GM10248 (cell line): ENCODE data around the gene NUDT8.
A peak's percentile ranks its signal among the peaks of the same experiment; 100 is the strongest.
"Not testable (repeated sequence)": the region's sequence is repeated elsewhere in the genome, so short reads cannot be mapped to it uniquely, and the experiment has no call there.

ENCODE experiments used
- CTCF ChIA-PET: fragments of 300-600 bp; sonication (Branson Sonifier 250); formaldehyde crosslinking; extraction: SDS; loops from one replicate; lab custom pipeline; 2021; ENCODE audit warnings: antibody characterized with exemption; lab: Yijun Ruan, JAX
- POLR2A ChIA-PET: fragments of 350-650 bp; sonication (Branson Sonifier 250); formaldehyde crosslinking; extraction: SDS; loops from one replicate; lab custom pipeline; 2020; ENCODE audit warnings: antibody characterized with exemption; lab: Yijun Ruan, JAX
- DNase-seq: peaks from one replicate; pipeline ENCODE4 v3.0.0; 2012; ENCODE audit errors: extremely low spot score
- TF ChIP-seq, protein P1 (sequence below): IDR thresholded peaks from 2 replicates; pipeline ENCODE4 v1.5.1; 2012; ENCODE audit warnings: mild to moderate bottlenecking, low read depth; ENCODE audit errors: extremely low read depth, missing control alignments, control extremely low read depth

The NUDT8 gene

DNA sequence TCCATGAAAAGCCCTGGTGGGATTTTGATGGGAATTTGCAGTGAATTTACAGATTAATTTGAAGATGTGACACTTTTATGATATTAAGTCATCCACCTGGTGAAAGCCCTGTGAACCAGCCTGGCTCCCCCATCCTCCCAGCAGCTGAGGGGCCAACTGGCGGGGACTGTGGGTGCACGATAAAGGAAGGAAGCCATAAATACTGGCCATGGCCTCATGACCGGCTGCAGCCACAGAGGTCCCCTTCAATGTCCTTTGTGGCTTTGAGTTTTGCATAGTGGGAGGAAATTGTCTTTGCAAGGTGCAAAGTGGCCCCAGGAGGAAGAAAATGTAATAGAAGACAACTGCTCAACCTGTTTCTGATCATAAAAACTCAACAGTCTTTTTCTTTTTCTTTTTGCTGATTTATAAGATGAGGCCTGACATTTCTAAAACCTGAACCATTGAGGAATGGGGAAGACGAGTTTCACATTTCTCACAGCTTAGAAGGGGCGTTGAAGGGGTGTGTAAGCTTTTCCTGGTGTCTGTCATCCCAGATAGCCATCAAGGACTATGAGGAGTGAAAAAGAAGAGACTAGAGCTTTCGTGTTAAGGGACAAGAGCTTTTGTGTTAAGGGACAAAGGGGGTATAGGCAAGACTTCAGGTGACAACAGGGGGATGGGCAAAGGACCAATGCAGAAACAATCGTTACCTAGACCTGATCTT, 29.3 kb downstream of the NUDT8 start:
- TF ChIP-seq, protein P1, sequence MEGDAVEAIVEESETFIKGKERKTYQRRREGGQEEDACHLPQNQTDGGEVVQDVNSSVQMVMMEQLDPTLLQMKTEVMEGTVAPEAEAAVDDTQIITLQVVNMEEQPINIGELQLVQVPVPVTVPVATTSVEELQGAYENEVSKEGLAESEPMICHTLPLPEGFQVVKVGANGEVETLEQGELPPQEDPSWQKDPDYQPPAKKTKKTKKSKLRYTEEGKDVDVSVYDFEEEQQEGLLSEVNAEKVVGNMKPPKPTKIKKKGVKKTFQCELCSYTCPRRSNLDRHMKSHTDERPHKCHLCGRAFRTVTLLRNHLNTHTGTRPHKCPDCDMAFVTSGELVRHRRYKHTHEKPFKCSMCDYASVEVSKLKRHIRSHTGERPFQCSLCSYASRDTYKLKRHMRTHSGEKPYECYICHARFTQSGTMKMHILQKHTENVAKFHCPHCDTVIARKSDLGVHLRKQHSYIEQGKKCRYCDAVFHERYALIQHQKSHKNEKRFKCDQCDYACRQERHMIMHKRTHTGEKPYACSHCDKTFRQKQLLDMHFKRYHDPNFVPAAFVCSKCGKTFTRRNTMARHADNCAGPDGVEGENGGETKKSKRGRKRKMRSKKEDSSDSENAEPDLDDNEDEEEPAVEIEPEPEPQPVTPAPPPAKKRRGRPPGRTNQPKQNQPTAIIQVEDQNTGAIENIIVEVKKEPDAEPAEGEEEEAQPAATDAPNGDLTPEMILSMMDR, result peak; percentile 17
- POLR2A ChIA-PET, result no interaction called here
- CTCF ChIA-PET, result interaction anchor here (1.7 kb wide), 1 partner anchor 9 kb away, joined by 10 read pairs; no protein-coding TSS in a partner anchor
- peak; percentile 68 for DNase-seq

DNA sequence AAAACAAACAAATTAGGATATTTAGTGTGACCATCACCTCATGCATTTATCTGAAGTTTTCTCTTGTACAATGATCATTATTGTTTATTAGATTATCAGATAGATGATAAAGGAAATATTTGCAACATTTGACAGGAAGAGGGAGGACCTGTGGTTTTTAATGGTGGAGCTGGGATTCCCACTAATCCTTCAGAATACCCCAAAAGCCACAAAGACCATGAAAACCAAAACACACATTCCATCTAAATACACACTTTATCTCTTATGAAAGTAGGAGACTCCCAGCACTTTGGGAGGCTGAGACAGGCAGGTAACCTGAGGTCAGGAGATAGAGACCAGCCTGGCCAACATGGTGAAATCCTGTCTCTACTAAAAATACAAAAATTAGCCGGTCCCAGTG, 30.6 kb downstream of the NUDT8 start:
- no peak for DNase-seq
- CTCF ChIA-PET, result interaction anchor here (0.9 to 1.3 kb wide), 2 partner anchors 15 to 60 kb away, joined by 3 read pairs; no protein-coding TSS in a partner anchor

DNA sequence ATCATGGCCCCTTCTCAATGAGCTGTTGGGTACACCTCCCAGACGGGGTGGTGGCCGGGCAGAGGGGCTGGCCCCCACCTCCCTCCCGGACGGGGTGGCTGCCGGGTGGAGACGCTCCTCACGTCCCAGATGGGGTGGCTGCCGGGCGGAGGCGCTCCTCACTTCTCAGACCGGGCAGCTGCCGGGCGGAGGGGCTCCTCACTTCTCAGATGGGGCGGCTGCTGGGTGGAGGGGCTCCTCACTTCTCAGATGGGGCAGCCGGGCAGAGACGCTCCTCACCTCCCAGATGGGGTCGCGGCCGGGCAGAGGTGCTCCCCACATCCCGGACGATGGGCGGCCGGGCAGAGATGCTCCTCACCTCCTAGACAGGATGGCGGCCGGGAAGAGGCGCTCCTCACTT, 31.8 kb downstream of the NUDT8 start:
- CTCF ChIA-PET, DNase-seq, POLR2A ChIA-PET: not testable (repeated sequence)

More for the DNA sequence above, 30.6 kb downstream of the NUDT8 start:
- TF ChIP-seq, protein P1, result no peak
- POLR2A ChIA-PET, result no interaction called here

DNA sequence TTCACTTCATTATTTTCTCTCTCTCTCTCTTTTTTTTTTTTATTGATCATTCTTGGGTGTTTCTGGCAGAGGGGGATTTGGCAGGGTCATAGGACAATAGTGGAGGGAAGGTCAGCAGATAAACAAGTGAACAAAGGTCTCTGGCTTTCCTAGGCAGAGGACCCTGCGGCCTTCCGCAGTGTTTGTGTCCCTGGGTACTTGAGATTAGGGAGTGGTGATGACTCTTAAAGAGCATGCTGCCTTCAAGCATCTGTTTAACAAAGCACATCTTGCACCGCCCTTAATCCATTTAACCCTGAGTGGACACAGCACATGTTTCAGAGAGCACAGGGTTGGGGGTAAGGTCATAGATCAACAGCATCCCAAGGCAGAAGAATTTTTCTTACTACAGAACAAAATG, 32.3 kb downstream of the NUDT8 start:
- CTCF ChIA-PET, POLR2A ChIA-PET, DNase-seq: not testable (repeated sequence)

DNA sequence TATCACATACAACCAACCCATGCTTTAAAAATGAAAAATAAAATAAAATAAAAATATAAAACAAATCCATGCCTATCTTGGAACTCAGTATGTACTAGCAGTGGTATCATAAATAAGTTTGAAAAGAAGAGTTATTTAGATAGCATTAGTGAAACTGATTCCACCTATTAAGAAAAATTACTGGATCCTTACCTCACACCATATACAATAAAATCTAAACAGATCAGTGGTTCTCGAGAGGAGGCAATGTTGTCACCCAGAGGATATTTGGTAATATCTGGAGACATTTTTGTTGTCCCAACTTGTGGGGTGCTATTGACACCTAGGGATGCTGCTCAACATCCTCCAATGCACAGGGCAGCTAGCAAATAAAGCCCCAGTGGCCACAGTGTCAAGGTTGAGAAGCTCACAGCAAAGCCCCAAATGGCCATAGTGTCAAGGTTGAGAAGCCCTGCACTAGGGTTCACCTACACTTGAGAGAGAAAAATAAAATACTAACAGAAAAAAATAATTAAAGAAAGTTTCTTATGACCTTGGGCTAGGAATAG, 32.9 kb downstream of the NUDT8 start:
- ChIA-PET CTCF (interaction anchor here (1.8 to 5.2 kb wide), 3 partner anchors 14 to 32 kb away, joined by 4 to 24 read pairs (median 5); partner anchors contain the start of genes GSTP1 and NUDT8), POLR2A (no interaction called here)
- TF ChIP-seq, protein P1, result no peak
- DNase-seq, result no peak

DNA sequence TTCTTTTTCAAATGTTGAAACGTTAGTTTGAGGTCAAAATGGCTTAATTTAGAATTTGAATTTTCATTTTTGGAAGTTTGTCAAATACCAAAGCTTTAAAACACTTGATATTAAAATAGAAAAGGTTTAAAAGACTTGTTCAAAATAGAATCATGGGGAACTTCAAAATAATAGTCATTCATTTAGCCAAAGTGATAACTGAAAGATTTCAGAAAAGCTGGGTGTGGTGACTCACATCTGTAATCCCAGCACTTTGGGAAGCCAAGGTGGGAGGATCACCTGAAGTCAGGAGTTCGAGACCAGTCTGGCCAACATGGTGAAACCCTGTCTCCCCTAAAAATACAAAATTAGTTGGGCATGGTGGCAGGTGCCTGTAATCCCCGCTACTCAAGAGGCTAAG, 35.3 kb downstream of the NUDT8 start:
- CTCF ChIA-PET, result interaction anchor here (1.0 to 5.2 kb wide), 2 partner anchors 11 to 20 kb away, joined by 3 to 24 read pairs; partner anchors contain the start of gene GSTP1
- POLR2A ChIA-PET, result no interaction called here
- DNase-seq, result no peak
- TF ChIP-seq, protein P1, result no peak

DNA sequence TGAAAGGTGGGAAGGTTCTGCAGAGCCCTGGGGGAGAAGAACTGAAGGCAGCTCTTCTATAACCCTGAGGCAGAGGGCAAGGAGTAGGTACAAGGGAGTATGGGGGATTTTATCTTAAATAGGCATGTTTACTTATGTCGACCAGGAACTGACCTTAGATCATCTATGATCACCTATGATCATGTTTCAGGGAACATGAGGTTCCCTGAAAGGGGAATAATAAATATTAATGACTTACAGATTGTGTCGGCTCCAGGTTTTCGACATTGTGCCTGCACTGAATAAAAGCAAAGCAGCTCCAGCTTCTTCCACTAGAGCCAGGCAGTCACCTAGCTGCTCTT, 36.2 kb downstream of the NUDT8 start:
- ChIA-PET POLR2A (interaction anchor here (0.6 kb wide), 1 partner anchor 23 kb away, joined by 3 read pairs; no protein-coding TSS in a partner anchor), CTCF (interaction anchor here (1.0 to 5.2 kb wide), 2 partner anchors 10 to 21 kb away, joined by 3 to 24 read pairs; partner anchors contain the start of gene GSTP1)
- DNase-seq, result no peak
- TF ChIP-seq, protein P1, result no peak
